Activated CD4-positive, alpha-beta T cell treated with anti-CD3 and anti-CD28 coated beads, Interleukin-2, amount 10 ng/mL, durations not matched to agents 24 days and 14 days (primary cell): Measurements from ENCODE around the gene ZDHHC7. TPM values are rescaled to one million over a fixed set of nuclear protein-coding genes. Genes with fewer than 3 reads are reported as not detected.
A peak's percentile ranks its signal among the peaks of the same experiment; 100 is the strongest.
"Not testable (repeated sequence)": the region's sequence is repeated elsewhere in the genome, so short reads cannot be mapped to it uniquely, and the experiment has no call there.

Source experiments
- DNase-seq: peaks from one replicate; pipeline ENCODE4 v3.0.0; 2022
- H3K27ac Mint-ChIP-seq: one replicate; pipeline ENCODE4 v1.8.0; 2022; ENCODE audit warnings: mild to moderate bottlenecking, mixed read lengths
- H3K27me3 Mint-ChIP-seq: one replicate; pipeline ENCODE4 v1.8.0; 2022; ENCODE audit warnings: mixed read lengths
- H3K36me3 Mint-ChIP-seq: one replicate; pipeline ENCODE4 v1.8.0; 2022; ENCODE audit warnings: low read depth, mild to moderate bottlenecking, mixed read lengths
- H3K4me1 Mint-ChIP-seq: one replicate; pipeline ENCODE4 v1.8.0; 2021; ENCODE audit warnings: mixed read lengths
- H3K4me3 Mint-ChIP-seq: one replicate; pipeline ENCODE4 v1.8.0; 2022; ENCODE audit warnings: mild to moderate bottlenecking, moderate library complexity, mixed read lengths
- H3K9me3 Mint-ChIP-seq: one replicate; pipeline ENCODE4 v1.8.0; 2021; ENCODE audit warnings: mixed read lengths
- intact Hi-C: fragments of 100-400 bp; cut with micrococcal nuclease; formaldehyde crosslinking; loops from one replicate; pipeline ENCODE4 v1.15.1; 2023
- total RNA-seq: library from RNA; stranded (reverse); gene quantifications from 2 replicates; pipeline ENCODE4 v1.2.3, GENCODE V29; 2022

Gene ZDHHC7
- 28.9 and 30.8 TPM in 2 replicates for total RNA-seq

- intact Hi-C loops = loop anchor here (1.0 kb wide), 3 partner anchors 16 to 75 kb away; partner anchors contain the start of gene KIAA0513
- H3K4me1 Mint-ChIP-seq = peaks cover 24% of the 10 kb centered on the region
- no peaks in the 10 kb centered on the region for H3K9me3 Mint-ChIP-seq
- peaks cover 9% of the 10 kb centered on the region for H3K36me3 Mint-ChIP-seq
- peak; percentile 96 for DNase-seq
- peaks cover 4% of the 10 kb centered on the region for H3K27me3 Mint-ChIP-seq
- peak within 1 kb of the TSS; percentile 98 for H3K4me3 Mint-ChIP-seq
- peak within 1 kb of the TSS; percentile 99 for H3K27ac Mint-ChIP-seq
Observed at GRCh38 chr16:85010931-85011845, at the start of gene ZDHHC7. TSS of gene ZDHHC7 (minus strand) at chr16:85011535. CDS start at chr16:84990618, 20,917 bp downstream.

GRCh38 chr16:85058909-85059308 lies 47.6 kb upstream of the ZDHHC7 start:
- peaks cover 4% of the 10 kb centered on the region for H3K36me3 Mint-ChIP-seq
- no peak overlapping the region for H3K4me3 Mint-ChIP-seq
- no peaks in the 10 kb centered on the region for H3K9me3 Mint-ChIP-seq
- DNase-seq = no peak
- H3K27ac Mint-ChIP-seq = no peak overlapping the region
- H3K27me3 Mint-ChIP-seq = no peaks in the 10 kb centered on the region
- intact Hi-C loops = no loop called here
- peaks cover 43% of the 10 kb centered on the region for H3K4me1 Mint-ChIP-seq

- Mint-ChIP-seq H3K9me3 (no peaks in the 10 kb centered on the region), H3K4me1 (peaks cover 43% of the 10 kb centered on the region), H3K27ac (no peak overlapping the region), H3K4me3 (peak overlapping the region; percentile 35), H3K27me3 (no peaks in the 10 kb centered on the region), H3K36me3 (peaks cover 9% of the 10 kb centered on the region)
- intact Hi-C loops = no loop called here
- no peak for DNase-seq
Observed at GRCh38 chr16:85057948-85058347, 46.6 kb upstream of the ZDHHC7 start.

GRCh38 chr16:85057212-85057889 lies 46.0 kb upstream of the ZDHHC7 start:
- Mint-ChIP-seq H3K4me3 (peak overlapping the region; percentile 35), H3K27me3 (no peaks in the 10 kb centered on the region), H3K9me3 (no peaks in the 10 kb centered on the region), H3K27ac (peak overlapping the region; percentile 93), H3K4me1 (peaks cover 40% of the 10 kb centered on the region), H3K36me3 (peaks cover 9% of the 10 kb centered on the region)
- intact Hi-C loops = no loop called here
- DNase-seq = no peak

- Mint-ChIP-seq H3K27ac (peak overlapping the region; percentile 93), H3K4me3 (peak overlapping the region; percentile 71), H3K36me3 (peaks cover 9% of the 10 kb centered on the region), H3K9me3 (no peaks in the 10 kb centered on the region), H3K4me1 (peaks cover 36% of the 10 kb centered on the region), H3K27me3 (no peaks in the 10 kb centered on the region)
- DNase-seq = peak; percentile 62
- intact Hi-C loops = no loop called here
Observed at GRCh38 chr16:85056211-85056748, 44.9 kb upstream of the ZDHHC7 start.

- H3K36me3 Mint-ChIP-seq = peaks cover 9% of the 10 kb centered on the region
- no peaks in the 10 kb centered on the region for H3K27me3 Mint-ChIP-seq
- intact Hi-C loops = loop anchor here (1.0 kb wide), 3 partner anchors 26 to 44 kb away; partner anchors contain the start of gene ZDHHC7
- DNase-seq = peak; percentile 93
- no peaks in the 10 kb centered on the region for H3K9me3 Mint-ChIP-seq
- H3K27ac Mint-ChIP-seq = peak overlapping the region; percentile 93
- peak overlapping the region; percentile 71 for H3K4me3 Mint-ChIP-seq
- peaks cover 35% of the 10 kb centered on the region for H3K4me1 Mint-ChIP-seq
Observed at GRCh38 chr16:85055493-85056210, 44.3 kb upstream of the ZDHHC7 start.

GRCh38 chr16:85054948-85055492 lies 43.7 kb upstream of the ZDHHC7 start:
- H3K36me3 Mint-ChIP-seq = peaks cover 9% of the 10 kb centered on the region
- H3K4me1 Mint-ChIP-seq = peaks cover 37% of the 10 kb centered on the region
- H3K4me3 Mint-ChIP-seq = peak overlapping the region; percentile 71
- H3K27me3 Mint-ChIP-seq = no peaks in the 10 kb centered on the region
- no peaks in the 10 kb centered on the region for H3K9me3 Mint-ChIP-seq
- DNase-seq = peak; percentile 61
- intact Hi-C loops = loop anchor here (1.0 kb wide), 3 partner anchors 26 to 44 kb away; partner anchors contain the start of gene ZDHHC7
- peak overlapping the region; percentile 93 for H3K27ac Mint-ChIP-seq

- H3K4me3 Mint-ChIP-seq, intact Hi-C loops, H3K27me3 Mint-ChIP-seq, H3K36me3 Mint-ChIP-seq, DNase-seq, H3K9me3 Mint-ChIP-seq, H3K27ac Mint-ChIP-seq: not testable (repeated sequence)
- H3K4me1 Mint-ChIP-seq = peaks cover 35% of the 10 kb centered on the region
Observed at GRCh38 chr16:85054321-85054720, 43.0 kb upstream of the ZDHHC7 start.

- intact Hi-C loops = no loop called here
- Mint-ChIP-seq H3K27ac (no peak overlapping the region), H3K4me3 (no peak overlapping the region), H3K4me1 (peaks cover 34% of the 10 kb centered on the region), H3K27me3 (no peaks in the 10 kb centered on the region), H3K9me3 (no peaks in the 10 kb centered on the region), H3K36me3 (peaks cover 5% of the 10 kb centered on the region)
- DNase-seq = no peak
Observed at GRCh38 chr16:85052536-85052935, 41.2 kb upstream of the ZDHHC7 start.

GRCh38 chr16:85051683-85052082 lies 40.3 kb upstream of the ZDHHC7 start:
- no peaks in the 10 kb centered on the region for H3K27me3 Mint-ChIP-seq

GRCh38 chr16:85051067-85051581 lies 39.8 kb upstream of the ZDHHC7 start:
- Mint-ChIP-seq H3K4me1 (peaks cover 23% of the 10 kb centered on the region), H3K9me3 (no peaks in the 10 kb centered on the region), H3K27ac (no peak overlapping the region), H3K4me3 (no peak overlapping the region), H3K36me3 (peaks cover 5% of the 10 kb centered on the region), H3K27me3 (no peaks in the 10 kb centered on the region)
- intact Hi-C loops = no loop called here
- DNase-seq = no peak

More at GRCh38 chr16:85051683-85052082, 40.3 kb upstream of the ZDHHC7 start:
- DNase-seq = no peak
- intact Hi-C loops = no loop called here
- Mint-ChIP-seq H3K9me3 (no peaks in the 10 kb centered on the region), H3K27ac (no peak overlapping the region), H3K36me3 (peaks cover 5% of the 10 kb centered on the region), H3K4me3 (no peak overlapping the region), H3K4me1 (peaks cover 29% of the 10 kb centered on the region)

- intact Hi-C loops = no loop called here
- Mint-ChIP-seq H3K27ac (no peak overlapping the region), H3K9me3 (no peaks in the 10 kb centered on the region), H3K27me3 (no peaks in the 10 kb centered on the region), H3K4me1 (peaks cover 10% of the 10 kb centered on the region), H3K4me3 (no peak overlapping the region), H3K36me3 (peaks cover 5% of the 10 kb centered on the region)
- DNase-seq = no peak
Observed at GRCh38 chr16:85049706-85050305, 38.5 kb upstream of the ZDHHC7 start.
